BE2C (cell line): Measurements from ENCODE around the gene SLC9B2.
A peak's percentile ranks its signal among the peaks of the same experiment; 100 is the strongest.
"Not testable (repeated sequence)": the region's sequence is repeated elsewhere in the genome, so short reads cannot be mapped to it uniquely, and the experiment has no call there.

Experiments
- DNase-seq: peaks from one replicate; pipeline ENCODE4 v3.0.0-alpha.2; 2020
- H3K27me3 ChIP-seq: fragments of 250-450 bp; sonication (Bioruptor Pico); 2 replicates; pipeline ENCODE4 v1.5.1; 2020; ENCODE audit warnings: mild to moderate bottlenecking
- H3K36me3 ChIP-seq: fragments of 250-450 bp; sonication (Bioruptor Pico); 2 replicates; pipeline ENCODE4 v1.5.1; 2020; ENCODE audit warnings: mild to moderate bottlenecking
- H3K4me1 ChIP-seq: fragments of 250-450 bp; sonication (Bioruptor Pico); 2 replicates; pipeline ENCODE4 v1.5.1; 2020
- H3K4me3 ChIP-seq: 2 replicates; pipeline ENCODE4 v1.5.1; 2011; ENCODE audit warnings: low read depth, low read length
- H3K9me3 ChIP-seq: fragments of 250-450 bp; sonication (Bioruptor Pico); 2 replicates; pipeline ENCODE4 v1.5.1; 2020
- TF ChIP-seq, protein P1 (sequence below): IDR thresholded peaks from 2 replicates; pipeline ENCODE4 v1.5.1; 2012; ENCODE audit warnings: mild to moderate bottlenecking, low read depth, low read length

Gene SLC9B2

DNA sequence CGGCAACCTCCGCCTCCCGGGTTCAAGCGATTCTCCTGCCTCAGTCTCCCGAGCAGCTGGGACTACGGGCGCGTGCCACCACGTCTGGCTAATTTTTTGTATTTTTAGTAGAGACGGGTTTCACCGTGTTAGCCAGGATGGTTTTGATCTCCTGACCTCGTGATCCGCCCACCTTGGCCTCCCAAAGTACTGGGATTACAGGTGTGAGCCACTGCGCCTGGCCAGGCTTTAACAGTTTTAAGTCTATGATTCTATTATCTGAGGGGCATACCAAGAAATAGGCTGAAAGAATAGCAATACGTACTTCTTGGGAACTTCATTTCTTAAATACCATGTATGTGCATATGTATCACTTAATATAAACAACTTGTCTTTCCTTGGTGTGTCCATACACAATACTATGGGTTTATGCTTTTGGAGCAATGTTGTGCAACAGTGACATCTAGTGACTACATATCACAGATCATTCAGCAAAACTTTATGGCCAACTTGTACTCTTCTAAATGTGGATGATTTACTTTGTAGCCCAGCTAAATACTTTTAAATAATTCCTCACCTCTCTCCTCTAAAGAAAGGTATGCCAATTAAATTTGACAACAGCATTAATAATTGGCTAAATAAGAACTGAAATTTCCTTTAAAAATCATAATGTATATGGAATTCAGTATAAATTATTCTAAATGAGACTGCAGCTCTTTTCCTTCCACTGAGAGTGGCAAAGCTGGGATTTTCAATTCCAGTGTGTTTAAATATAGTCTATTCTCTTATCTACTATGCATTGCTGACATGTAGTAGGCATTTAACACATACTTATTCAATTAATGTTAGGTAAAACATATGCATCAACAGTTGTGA lies 67.5 kb downstream of the SLC9B2 start:
- no peaks in the 10 kb centered on the region for H3K4me1 ChIP-seq
- no peak overlapping the region for H3K4me3 ChIP-seq
- TF ChIP-seq, protein P1, sequence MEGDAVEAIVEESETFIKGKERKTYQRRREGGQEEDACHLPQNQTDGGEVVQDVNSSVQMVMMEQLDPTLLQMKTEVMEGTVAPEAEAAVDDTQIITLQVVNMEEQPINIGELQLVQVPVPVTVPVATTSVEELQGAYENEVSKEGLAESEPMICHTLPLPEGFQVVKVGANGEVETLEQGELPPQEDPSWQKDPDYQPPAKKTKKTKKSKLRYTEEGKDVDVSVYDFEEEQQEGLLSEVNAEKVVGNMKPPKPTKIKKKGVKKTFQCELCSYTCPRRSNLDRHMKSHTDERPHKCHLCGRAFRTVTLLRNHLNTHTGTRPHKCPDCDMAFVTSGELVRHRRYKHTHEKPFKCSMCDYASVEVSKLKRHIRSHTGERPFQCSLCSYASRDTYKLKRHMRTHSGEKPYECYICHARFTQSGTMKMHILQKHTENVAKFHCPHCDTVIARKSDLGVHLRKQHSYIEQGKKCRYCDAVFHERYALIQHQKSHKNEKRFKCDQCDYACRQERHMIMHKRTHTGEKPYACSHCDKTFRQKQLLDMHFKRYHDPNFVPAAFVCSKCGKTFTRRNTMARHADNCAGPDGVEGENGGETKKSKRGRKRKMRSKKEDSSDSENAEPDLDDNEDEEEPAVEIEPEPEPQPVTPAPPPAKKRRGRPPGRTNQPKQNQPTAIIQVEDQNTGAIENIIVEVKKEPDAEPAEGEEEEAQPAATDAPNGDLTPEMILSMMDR = peak; percentile 78
- H3K9me3 ChIP-seq = no peaks in the 10 kb centered on the region
- DNase-seq = peak; percentile 22
- no peaks in the 10 kb centered on the region for H3K36me3 ChIP-seq
- no peaks in the 10 kb centered on the region for H3K27me3 ChIP-seq

DNA sequence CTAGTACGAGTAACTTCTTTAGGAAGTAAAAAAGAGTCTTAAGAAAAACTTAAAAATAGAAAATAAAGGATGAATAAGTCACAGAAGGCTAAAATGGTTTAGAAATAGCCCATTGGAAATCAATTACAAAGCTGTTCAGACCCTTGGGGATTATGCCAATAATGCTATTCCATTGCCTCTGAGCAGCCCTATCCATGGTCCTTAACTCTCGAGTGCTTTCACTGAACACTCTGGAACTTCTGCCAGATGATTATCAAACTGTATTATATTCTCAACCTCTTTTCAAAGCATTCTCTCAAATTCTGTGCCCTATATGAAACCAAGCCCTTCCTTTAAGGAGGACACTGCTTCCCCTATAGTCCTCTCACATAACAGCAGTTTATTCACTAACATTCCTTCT lies 74.0 kb downstream of the SLC9B2 start:
- no peaks in the 10 kb centered on the region for H3K4me1 ChIP-seq
- H3K9me3 ChIP-seq = no peaks in the 10 kb centered on the region
- TF ChIP-seq, protein P1 = no peak
- H3K4me3 ChIP-seq = no peak overlapping the region
- no peaks in the 10 kb centered on the region for H3K36me3 ChIP-seq
- peaks cover 5% of the 10 kb centered on the region; the same call in 1 of the 2 replicates for H3K27me3 ChIP-seq
- no peak for DNase-seq

DNA sequence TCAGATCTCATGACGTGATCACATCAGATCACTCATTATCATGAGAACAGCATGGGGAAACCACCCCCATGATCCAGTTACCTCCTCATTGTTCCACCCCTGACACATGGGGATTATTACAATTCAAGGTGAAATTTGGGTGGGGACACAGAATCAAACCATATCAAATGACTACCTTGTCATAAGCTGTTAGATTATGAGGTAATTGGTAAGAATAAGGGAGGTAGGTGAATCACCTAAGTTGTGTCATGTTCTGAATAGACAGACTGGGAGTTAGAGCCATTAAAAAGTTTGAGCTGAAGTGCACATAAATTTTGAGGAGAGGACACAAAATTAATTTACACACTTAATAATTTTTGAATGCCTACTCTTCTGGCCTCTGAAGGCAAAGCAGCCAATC lies 81.8 kb downstream of the SLC9B2 start:
- no peak for DNase-seq
- TF ChIP-seq, protein P1 = no peak
- H3K4me1 ChIP-seq = no peaks in the 10 kb centered on the region
- H3K9me3 ChIP-seq = no peaks in the 10 kb centered on the region
- no peaks in the 10 kb centered on the region for H3K27me3 ChIP-seq
- H3K36me3 ChIP-seq = no peaks in the 10 kb centered on the region
- H3K4me3 ChIP-seq = no peak overlapping the region

DNA sequence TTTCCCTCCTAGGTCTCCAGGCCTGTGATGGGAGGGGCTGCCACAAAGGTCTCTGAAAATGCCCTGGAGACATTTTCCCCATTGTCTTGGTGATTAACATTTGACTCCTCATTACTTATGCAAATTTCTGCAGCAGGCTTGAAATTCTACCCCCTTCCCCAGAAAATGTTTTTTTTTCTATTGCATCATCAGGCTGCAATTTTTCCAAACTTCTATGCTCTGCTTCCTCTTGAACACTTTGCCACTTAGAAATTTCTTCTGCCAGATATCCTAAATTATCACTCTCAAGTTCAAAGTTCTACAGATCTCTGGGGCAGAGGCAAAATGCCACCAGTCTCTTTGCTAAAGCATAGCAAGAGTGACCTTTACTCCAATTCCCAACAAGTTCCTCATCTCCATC lies 82.6 kb downstream of the SLC9B2 start:
- not testable (repeated sequence) for H3K9me3 ChIP-seq, DNase-seq, H3K27me3 ChIP-seq, H3K4me3 ChIP-seq, H3K36me3 ChIP-seq, H3K4me1 ChIP-seq

DNA sequence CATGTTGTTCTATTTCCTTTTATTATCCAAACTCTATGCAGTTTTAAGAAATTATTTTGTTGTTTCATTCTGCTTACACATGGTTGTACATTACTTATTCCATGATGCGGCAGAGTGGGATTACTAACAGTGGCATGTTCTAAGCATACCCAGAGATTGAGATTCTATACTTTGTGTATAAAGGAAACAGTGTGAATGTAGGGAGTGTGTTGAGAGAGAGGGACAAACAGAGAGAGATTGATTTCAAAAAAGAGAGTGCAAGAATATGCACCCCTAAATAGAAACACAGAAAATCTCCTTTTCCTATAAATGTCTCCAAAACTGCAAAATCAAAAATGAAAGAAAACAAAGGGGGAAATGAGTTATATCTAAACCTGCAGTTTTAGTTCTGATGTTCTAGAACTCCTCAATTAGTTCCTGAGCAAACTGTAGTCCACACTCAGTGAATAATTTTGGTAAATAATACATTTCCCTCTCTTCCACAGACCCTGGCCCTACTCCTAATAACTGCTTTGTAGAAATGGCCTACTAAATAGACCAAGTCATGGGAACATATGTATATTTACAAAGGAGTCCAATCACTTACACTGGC lies 88.0 kb downstream of the SLC9B2 start:
- Histone ChIP-seq H3K4me3 (no peak overlapping the region), H3K9me3 (no peaks in the 10 kb centered on the region), H3K36me3 (no peaks in the 10 kb centered on the region), H3K4me1 (no peaks in the 10 kb centered on the region), H3K27me3 (no peaks in the 10 kb centered on the region)
- TF ChIP-seq, protein P1 = no peak
- DNase-seq = no peak

DNA sequence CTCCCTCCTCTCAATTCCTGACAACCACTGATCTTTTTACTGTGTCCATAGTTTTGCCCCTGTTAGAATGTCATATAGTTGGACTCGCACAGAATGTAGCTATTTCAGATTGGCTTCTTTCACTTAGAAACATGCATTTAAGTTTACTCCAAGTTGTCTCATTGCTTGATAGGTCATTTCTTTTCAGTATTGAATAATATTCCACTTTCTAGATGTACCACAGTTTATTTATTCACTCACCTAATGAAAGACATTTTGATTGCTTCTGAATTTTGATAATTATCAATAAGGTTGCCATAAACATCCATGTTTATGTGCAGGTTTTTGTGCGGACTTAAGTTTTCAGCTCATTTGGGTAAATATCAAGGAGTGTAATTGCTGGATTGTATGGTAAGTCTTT lies 95.6 kb downstream of the SLC9B2 start:
- TF ChIP-seq, protein P1 = no peak
- no peaks in the 10 kb centered on the region for H3K27me3 ChIP-seq
- H3K9me3 ChIP-seq = no peaks in the 10 kb centered on the region
- H3K4me1 ChIP-seq = no peaks in the 10 kb centered on the region
- H3K4me3 ChIP-seq = no peak overlapping the region
- no peak for DNase-seq
- no peaks in the 10 kb centered on the region for H3K36me3 ChIP-seq
